Mucosa of rectum (tissue), 2 donors: ENCODE data around the gene NHERF1.

Experiments used
- H3K27ac ChIP-seq, 2 donors: one replicate each; pipeline ENCODE4 v1.7.0; 2013; ENCODE audit warnings: inconsistent platforms in 2 of 2, low read depth in 2 of 2, low read length in 2 of 2
- H3K27me3 ChIP-seq, 2 donors: one replicate each; pipeline ENCODE4 v1.7.0; 2013; ENCODE audit warnings: low read length in 2 of 2; ENCODE audit not compliant: control insufficient read depth in 2 of 2, insufficient read depth in 2 of 2
- H3K36me3 ChIP-seq, 2 donors: one replicate each; pipeline ENCODE4 v1.7.0; 2013; ENCODE audit warnings: low read length in 2 of 2; ENCODE audit not compliant: control insufficient read depth in 2 of 2, insufficient read depth in 2 of 2
- H3K4me1 ChIP-seq, 2 donors: one replicate each; pipeline ENCODE4 v1.7.0; 2013; ENCODE audit warnings: low read length in 2 of 2, mild to moderate bottlenecking in 1 of 2; ENCODE audit not compliant: control insufficient read depth in 2 of 2, insufficient read depth in 2 of 2
- H3K4me3 ChIP-seq, 2 donors: one replicate each; pipeline ENCODE4 v1.7.0; 2013; ENCODE audit warnings: low read length in 2 of 2
- H3K9ac ChIP-seq, 2 donors: one replicate each; pipeline ENCODE4 v1.7.0; 2013; ENCODE audit warnings: low read length in 2 of 2, low read depth in 1 of 2, mild to moderate bottlenecking in 1 of 2
- H3K9me3 ChIP-seq, 2 donors: one replicate each; pipeline ENCODE4 v1.7.0; 2013; ENCODE audit warnings: low read length in 2 of 2; ENCODE audit not compliant: control insufficient read depth in 2 of 2
- donor health status: healthy.
- donor health status: Normal muscosa, but diverticular disease.

The NHERF1 gene

DNA sequence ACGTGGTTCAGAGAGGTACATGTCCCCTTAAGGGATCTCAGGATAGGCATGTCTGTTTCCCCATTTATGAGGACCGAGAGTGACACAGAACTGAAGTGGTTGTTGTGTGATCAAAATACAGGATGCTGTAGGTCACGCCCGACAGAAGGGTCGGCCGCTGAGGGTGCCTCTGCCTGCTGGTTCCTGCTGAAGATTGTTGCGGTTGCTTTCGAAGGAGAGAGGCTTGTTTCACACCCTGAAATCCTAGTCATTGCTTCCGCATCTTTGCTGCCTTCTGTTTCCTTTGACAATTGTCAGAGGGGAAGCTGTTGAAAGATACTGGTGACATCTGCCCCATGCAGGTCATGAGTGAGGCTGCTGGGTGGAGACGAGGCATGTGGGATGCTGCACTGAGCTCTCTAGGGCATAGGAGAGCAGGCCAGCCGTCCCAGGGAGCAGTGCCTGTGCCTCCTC, 31.5 kb downstream of the NHERF1 start:
- H3K36me3 ChIP-seq = peaks cover 2 to 5% of the 10 kb centered on the region in 2 donors
- no peaks in the 10 kb centered on the region for H3K27me3 ChIP-seq
- no peak overlapping the region for H3K4me3 ChIP-seq
- H3K27ac ChIP-seq = peak overlapping the region; percentile 40 to 71
- H3K4me1 ChIP-seq = peaks cover 24 to 30% of the 10 kb centered on the region in 2 donors
- H3K9ac ChIP-seq = no peak overlapping the region
- no peaks in the 10 kb centered on the region for H3K9me3 ChIP-seq

DNA sequence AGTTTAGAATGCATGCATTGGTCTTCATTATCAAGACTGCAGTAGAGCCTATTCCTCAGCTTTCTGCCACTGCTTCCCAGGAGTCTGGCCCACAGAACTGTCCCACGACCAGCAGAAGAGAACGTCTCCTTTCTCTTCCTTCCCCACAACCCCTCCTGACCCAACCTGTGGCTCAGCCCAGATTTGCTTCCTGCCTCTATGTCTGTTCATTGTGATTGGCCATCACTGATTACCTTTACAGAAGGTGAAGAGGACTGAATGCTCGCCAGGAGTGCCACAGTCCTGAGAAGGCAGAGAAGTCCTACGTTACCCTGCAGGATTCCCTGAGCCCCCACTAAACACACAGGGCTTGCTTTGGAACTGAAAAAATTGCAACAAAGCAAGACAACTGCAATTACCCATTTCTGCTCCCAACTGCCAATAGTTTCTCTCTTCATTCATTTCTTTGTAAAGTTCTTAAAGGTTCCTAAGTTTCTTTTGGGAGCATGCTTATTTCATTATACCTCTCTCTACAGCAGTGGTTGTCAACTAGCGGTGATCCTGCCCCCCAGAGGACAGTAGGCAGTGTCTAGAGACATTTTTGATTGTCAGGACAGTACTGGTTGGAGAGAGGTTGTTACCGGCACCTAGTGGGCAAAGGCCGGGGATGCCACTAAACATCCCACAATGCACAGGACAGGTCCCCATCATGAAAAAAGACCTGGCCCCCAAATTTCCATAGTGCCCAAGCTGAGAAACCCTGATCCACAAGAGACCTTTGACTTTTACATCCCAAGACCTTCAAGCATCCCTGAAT, 32.2 kb downstream of the NHERF1 start:
- H3K4me1 ChIP-seq = peaks cover 18 to 25% of the 10 kb centered on the region in 2 donors
- H3K27ac ChIP-seq = peak overlapping the region; percentile 26 to 71
- no peaks in the 10 kb centered on the region for H3K9me3 ChIP-seq
- H3K27me3 ChIP-seq = no peaks in the 10 kb centered on the region
- H3K4me3 ChIP-seq = no peak overlapping the region
- peaks cover 6 to 9% of the 10 kb centered on the region in 2 donors for H3K36me3 ChIP-seq
- peak overlapping the region in 1 of 2 donors; percentile 6 for H3K9ac ChIP-seq

DNA sequence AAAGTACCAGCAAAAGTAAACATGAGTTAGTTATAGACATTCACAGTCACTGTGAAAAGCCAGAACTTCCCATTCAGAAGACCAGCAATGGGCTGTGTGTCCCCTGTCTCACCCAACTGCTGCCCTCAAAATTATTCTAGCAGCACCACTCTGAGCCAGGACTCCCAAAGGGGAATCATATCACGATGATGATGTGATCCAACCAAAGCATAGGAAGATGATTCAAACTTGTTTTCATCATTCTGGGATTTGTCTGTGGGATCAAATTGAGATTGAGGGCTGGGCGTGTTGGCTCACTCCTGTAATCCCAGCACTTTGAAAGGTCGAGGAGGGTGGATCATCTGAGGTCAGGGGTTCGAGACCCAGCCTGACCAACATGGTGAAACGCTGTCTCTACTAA, 34.1 kb downstream of the NHERF1 start:
- H3K36me3 ChIP-seq = peaks cover 8 to 9% of the 10 kb centered on the region in 2 donors
- no peak overlapping the region for H3K27ac ChIP-seq
- no peak overlapping the region for H3K9ac ChIP-seq
- H3K27me3 ChIP-seq = no peaks in the 10 kb centered on the region
- H3K4me3 ChIP-seq = no peak overlapping the region
- H3K4me1 ChIP-seq = peaks cover 9 to 16% of the 10 kb centered on the region in 2 donors
- no peaks in the 10 kb centered on the region for H3K9me3 ChIP-seq

GRCh38 chr17:74784125-74784810, 35.8 kb downstream of the NHERF1 start:
- H3K27ac ChIP-seq = no peak overlapping the region
- H3K27me3 ChIP-seq = no peaks in the 10 kb centered on the region
- H3K4me3 ChIP-seq = no peak overlapping the region
- H3K4me1 ChIP-seq = peaks cover 8 to 11% of the 10 kb centered on the region in 2 donors
- H3K9ac ChIP-seq = no peak overlapping the region
- no peaks in the 10 kb centered on the region for H3K9me3 ChIP-seq
- H3K36me3 ChIP-seq = peaks cover 8 to 14% of the 10 kb centered on the region in 2 donors

DNA sequence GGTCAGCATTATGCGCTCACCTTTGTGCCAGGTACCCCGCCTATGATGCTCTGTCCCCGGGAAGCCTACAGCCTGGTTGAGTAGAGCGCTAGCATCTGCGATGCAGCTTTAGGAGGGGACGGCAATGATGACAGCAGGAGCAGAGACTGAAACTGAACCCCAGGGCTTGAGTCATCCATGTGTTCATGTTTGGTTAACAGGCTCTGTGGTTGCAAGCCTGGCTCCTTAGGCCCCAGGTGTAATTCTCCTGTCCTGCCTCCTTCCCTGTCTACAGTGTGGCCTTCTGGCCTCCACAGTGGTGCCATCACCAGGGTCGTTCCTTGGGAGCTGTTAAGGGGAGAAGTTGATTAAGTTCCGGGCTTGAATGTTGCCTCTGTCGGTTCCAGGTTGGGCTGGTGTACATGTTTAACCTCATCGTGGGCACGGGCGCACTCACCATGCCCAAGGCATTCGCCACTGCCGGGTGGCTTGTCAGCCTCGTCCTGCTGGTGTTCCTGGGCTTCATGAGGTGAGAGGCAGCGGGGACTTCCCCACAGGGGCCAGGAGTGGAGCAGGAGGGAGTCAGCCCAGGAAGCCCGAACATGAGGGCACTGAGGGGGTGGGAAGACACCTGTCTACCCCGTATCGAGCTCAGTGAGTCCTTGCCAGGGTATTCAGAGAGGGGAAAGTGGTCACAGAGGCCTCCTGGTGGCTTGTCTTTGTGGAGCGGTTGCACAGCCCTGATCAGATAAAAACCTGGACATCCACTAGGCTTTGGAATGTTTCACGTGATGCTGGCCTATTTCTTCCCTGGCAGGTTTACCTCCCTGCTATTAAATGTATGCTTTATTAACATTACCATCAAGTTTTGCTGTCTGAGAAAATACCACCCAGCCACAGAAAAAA, 36.9 kb downstream of the NHERF1 start:
- H3K9ac ChIP-seq = no peak overlapping the region
- H3K27ac ChIP-seq = no peak overlapping the region
- H3K36me3 ChIP-seq = peaks cover 11 to 16% of the 10 kb centered on the region in 2 donors
- H3K4me1 ChIP-seq = peaks cover 3 to 4% of the 10 kb centered on the region in 2 donors
- no peaks in the 10 kb centered on the region for H3K27me3 ChIP-seq
- H3K4me3 ChIP-seq = no peak overlapping the region
- no peaks in the 10 kb centered on the region for H3K9me3 ChIP-seq

GRCh38 chr17:74785981-74786360, 37.5 kb downstream of the NHERF1 start:
- Histone ChIP-seq H3K4me3 (no peak overlapping the region), H3K9me3 (no peaks in the 10 kb centered on the region), H3K4me1 (peaks cover 0 to 3% of the 10 kb centered on the region in 2 donors), H3K36me3 (peaks cover 11 to 17% of the 10 kb centered on the region in 2 donors), H3K27me3 (no peaks in the 10 kb centered on the region), H3K9ac (no peak overlapping the region), H3K27ac (no peak overlapping the region)

DNA sequence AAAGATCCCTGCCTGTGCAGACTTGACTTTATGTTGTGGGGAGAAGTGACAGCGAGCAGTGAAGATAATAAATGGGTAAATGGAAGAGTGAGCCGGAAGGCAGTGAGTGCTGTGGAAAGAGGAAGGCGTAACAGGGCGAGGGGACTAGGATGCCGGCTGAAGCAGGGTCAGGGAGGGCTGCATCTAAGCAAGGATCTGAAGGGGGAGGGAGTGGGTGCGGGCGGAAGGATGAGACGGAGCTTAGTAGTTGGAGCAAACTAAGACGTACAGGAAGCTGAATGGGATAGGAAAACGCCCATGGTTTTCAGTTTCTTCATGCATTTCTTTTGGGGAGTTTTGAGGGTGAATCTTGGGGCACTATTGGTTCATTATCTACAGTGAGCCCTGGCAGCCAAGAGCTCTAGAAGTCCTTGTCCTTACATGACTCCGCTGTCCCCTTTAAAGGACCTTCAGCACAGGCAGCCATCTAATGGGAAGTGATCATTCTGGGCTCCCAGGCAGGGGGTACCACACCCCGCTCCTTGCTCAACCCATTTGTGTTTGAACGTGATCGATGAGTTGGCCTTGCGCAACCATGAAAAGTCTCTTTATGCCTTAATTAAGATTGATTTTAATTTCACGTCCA, 38.1 kb downstream of the NHERF1 start:
- Histone ChIP-seq H3K9me3 (no peaks in the 10 kb centered on the region), H3K27ac (no peak overlapping the region)

GRCh38 chr17:74790161-74791058, 42.0 kb downstream of the NHERF1 start:
- peaks cover 5 to 32% of the 10 kb centered on the region in 2 donors for H3K36me3 ChIP-seq
- no peak overlapping the region for H3K9ac ChIP-seq
- H3K27me3 ChIP-seq = no peaks in the 10 kb centered on the region
- H3K27ac ChIP-seq = peak overlapping the region in 1 of 2 donors; percentile 3
- peaks cover 3% of the 10 kb centered on the region in 2 donors for H3K4me1 ChIP-seq
- no peaks in the 10 kb centered on the region for H3K9me3 ChIP-seq
- H3K4me3 ChIP-seq = no peak overlapping the region

More for the DNA sequence above, 38.1 kb downstream of the NHERF1 start:
- Histone ChIP-seq H3K27me3 (no peaks in the 10 kb centered on the region), H3K4me3 (no peak overlapping the region), H3K4me1 (peaks cover 3% of the 10 kb centered on the region in 2 donors), H3K36me3 (peaks cover 11 to 17% of the 10 kb centered on the region in 2 donors), H3K9ac (no peak overlapping the region)
